ENCODE data around the gene ING4. TPM values are rescaled to one million over a fixed set of nuclear protein-coding genes. Genes with fewer than 3 reads are reported as not detected.

ING4 gene
- total and polyA plus RNA-seq, 12 donors = 17.7 to 32.5 (median 22.6) TPM

DNA sequence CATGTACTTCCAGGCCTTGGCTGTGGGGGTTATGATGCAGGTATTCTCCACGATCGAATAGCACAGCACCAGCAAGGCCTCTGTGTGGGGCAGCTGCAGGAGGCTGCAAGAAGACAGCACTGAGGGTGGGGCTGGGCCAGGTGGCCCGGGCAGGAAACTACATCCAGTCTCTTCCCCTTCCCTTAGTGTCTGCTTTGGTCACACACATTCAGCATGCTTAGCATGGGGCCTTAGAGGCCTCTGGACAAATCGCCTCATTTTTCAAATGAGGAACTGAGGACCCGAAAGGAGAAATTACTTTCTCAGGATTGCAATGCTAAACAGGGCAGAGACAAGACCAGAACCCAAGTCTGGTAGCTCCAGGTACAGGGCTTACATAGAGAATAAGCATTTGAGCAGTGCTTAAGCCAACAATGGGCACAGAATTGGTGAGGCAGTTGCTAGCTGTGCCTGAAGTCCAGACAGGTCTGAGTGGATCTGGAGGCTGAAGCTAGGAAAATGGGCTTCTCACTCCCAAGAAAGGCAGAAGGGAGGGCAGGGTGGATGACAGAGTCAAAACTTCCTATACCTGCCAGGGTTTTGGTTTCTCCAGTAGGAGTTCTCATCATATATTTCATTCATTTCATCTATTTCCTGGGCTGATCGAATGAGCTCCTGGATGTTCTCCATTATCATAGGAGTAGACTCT is 19.2 kb downstream of the ING4 start:
- Histone ChIP-seq H3K36me3 (peaks cover 0 to 10% (median 5%) of the 10 kb centered on the region in 9 donors), H3K4me1 (peaks cover 0 to 47% (median 9%) of the 10 kb centered on the region in 9 donors), H3K4me3 (no peak overlapping the region), H3K27me3 (no peaks in the 10 kb centered on the region), H3K9me3 (peaks cover 0 to 15% (median 0%) of the 10 kb centered on the region in 11 donors), H3K27ac (peak overlapping the region in 4 of 10 donors; percentile 9 to 84 (median 50))
- TF ChIP-seq CTCF (IDR thresholded peaks at IDR 0.05) = no peak
- intact Hi-C loops (cut with DNase I) = no loop called here
- DNase-seq = peak in 1 of 2 donors; percentile 29
- WGBS, 2 donors = 84 to 89% methylated on average over 6 of the region's 6 CpGs
- ATAC-seq = peak in 5 of 8 donors; percentile 13 to 38 (median 19)

DNA sequence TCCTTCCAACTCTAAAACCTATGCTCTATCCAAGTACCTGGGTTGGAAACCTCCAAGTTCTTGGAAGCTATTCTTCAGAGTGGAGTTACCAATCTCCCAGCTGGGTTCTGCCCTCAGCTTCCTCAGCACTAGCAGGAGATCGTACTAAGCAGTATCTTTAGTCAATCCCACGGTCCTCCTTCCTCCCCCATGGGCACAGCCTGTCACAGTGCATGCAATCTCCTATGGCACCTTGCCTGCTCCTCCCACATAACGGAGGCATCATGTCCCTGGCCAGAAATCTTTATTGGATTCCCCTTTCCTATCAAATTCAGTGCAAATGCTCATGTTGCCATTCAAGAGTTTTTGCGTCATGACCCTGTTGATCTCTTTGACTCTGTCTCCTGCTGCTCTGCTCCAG is 21.8 kb downstream of the ING4 start:
- no peak overlapping the region for H3K4me3 ChIP-seq
- no peak for ATAC-seq
- 60 to 67% methylated on average over 4 of the region's 4 CpGs for WGBS, 2 donors

GRCh38 chr12:6640497-6640896 is 22.4 kb downstream of the ING4 start:
- H3K9me3 ChIP-seq = peaks cover 0 to 15% (median 0%) of the 10 kb centered on the region in 11 donors
- peaks cover 0 to 54% (median 0%) of the 10 kb centered on the region in 9 donors for H3K4me1 ChIP-seq
- TF ChIP-seq CTCF (IDR thresholded peaks at IDR 0.05) = no peak
- no peak overlapping the region for H3K27ac ChIP-seq
- ATAC-seq = no peak
- no peak for DNase-seq
- H3K4me3 ChIP-seq = no peak overlapping the region
- no peaks in the 10 kb centered on the region for H3K36me3 ChIP-seq
- H3K27me3 ChIP-seq = no peaks in the 10 kb centered on the region
- WGBS, 2 donors = 93 to 96% methylated on average over 4 of the region's 4 CpGs
- intact Hi-C loops (cut with DNase I) = no loop called here

More for the DNA sequence above, 21.8 kb downstream of the ING4 start:
- Histone ChIP-seq H3K27ac (no peak overlapping the region), H3K9me3 (peaks cover 0 to 15% (median 0%) of the 10 kb centered on the region in 11 donors), H3K36me3 (no peaks in the 10 kb centered on the region), H3K4me1 (peaks cover 0 to 47% (median 0%) of the 10 kb centered on the region in 9 donors), H3K27me3 (no peaks in the 10 kb centered on the region)
- intact Hi-C loops (cut with DNase I) = no loop called here
- TF ChIP-seq CTCF (IDR thresholded peaks at IDR 0.05) = no peak
- DNase-seq = no peak

- WGBS, 2 donors = 69 to 76% methylated on average over 11 of the region's 11 CpGs
- TF ChIP-seq CTCF (IDR thresholded peaks at IDR 0.05) = no peak
- Histone ChIP-seq H3K27ac (peak overlapping the region in 3 of 10 donors; percentile 4 to 73 (median 22)), H3K36me3 (no peaks in the 10 kb centered on the region), H3K27me3 (no peaks in the 10 kb centered on the region), H3K4me1 (peaks cover 0 to 48% (median 0%) of the 10 kb centered on the region in 9 donors), H3K9me3 (peaks cover 0 to 11% (median 0%) of the 10 kb centered on the region in 11 donors), H3K4me3 (no peak overlapping the region)
- intact Hi-C loops (cut with DNase I) = no loop called here
- peak in 2 of 8 donors; percentile 29 to 67 for ATAC-seq
- DNase-seq = no peak
These were observed 23.6 kb downstream of the ING4 start for GRCh38 chr12:6639151-6639801.

Measured in heart right ventricle (tissue), 16 donors.